Activated CD4-positive, alpha-beta T cell treated with anti-CD3 and anti-CD28 coated beads, Interleukin-2, amount 10 ng/mL, durations not matched to agents 7 days and 5 days (primary cell): ENCODE results near the gene PHKA2. TPM values are rescaled to one million over a fixed set of nuclear protein-coding genes. Genes with fewer than 3 reads are reported as not detected.

ENCODE experiments used
- CTCF ChIA-PET: fragments of 350-600 bp; sonication (Branson Sonifier 250); formaldehyde crosslinking; loops from one replicate; lab custom pipeline; 2021; ENCODE audit warnings: antibody characterized with exemption; lab: Charles Lee
- POLR2A ChIA-PET: fragments of 350-600 bp; sonication (Branson Sonifier 250); formaldehyde crosslinking; loops from one replicate; lab custom pipeline; 2021; ENCODE audit warnings: antibody characterized with exemption; lab: Charles Lee
- DNase-seq: peaks from one replicate; pipeline ENCODE4 v3.0.0-alpha.2; 2020
- H3K27ac Mint-ChIP-seq: one replicate; pipeline ENCODE4 v1.8.0; 2021; ENCODE audit warnings: mild to moderate bottlenecking, moderate library complexity, mixed read lengths
- H3K27me3 Mint-ChIP-seq: one replicate; pipeline ENCODE4 v1.8.0; 2021; ENCODE audit warnings: mixed read lengths
- H3K36me3 Mint-ChIP-seq: one replicate; pipeline ENCODE4 v1.8.0; 2021; ENCODE audit warnings: low read depth, mixed read lengths
- H3K4me1 Mint-ChIP-seq: one replicate; pipeline ENCODE4 v1.8.0; 2021; ENCODE audit warnings: mixed read lengths
- H3K4me3 Mint-ChIP-seq: one replicate; pipeline ENCODE4 v1.8.0; 2021; ENCODE audit warnings: mild to moderate bottlenecking, moderate library complexity, mixed read lengths
- H3K9me3 Mint-ChIP-seq: one replicate; pipeline ENCODE4 v1.8.0; 2021; ENCODE audit warnings: mixed read lengths
- total RNA-seq, 2 experiments: library from RNA; stranded (reverse); gene quantifications; one replicate each; pipeline ENCODE4 v1.2.3, GENCODE V29; 2021

PHKA2 gene
- total RNA-seq, 2 experiments from 2014 or later: 27.5 to 27.8 TPM

- peaks cover 24% of the 10 kb centered on the region for H3K4me1 Mint-ChIP-seq
- no peaks in the 10 kb centered on the region for H3K9me3 Mint-ChIP-seq
- H3K27me3 Mint-ChIP-seq: no peaks in the 10 kb centered on the region
- H3K4me3 Mint-ChIP-seq: no peak overlapping the region
- H3K36me3 Mint-ChIP-seq: no peaks in the 10 kb centered on the region
- ChIA-PET POLR2A (no interaction called here), CTCF (no interaction called here)
- no peak for DNase-seq
- H3K27ac Mint-ChIP-seq: no peak overlapping the region
These were observed 100.5 kb downstream of the PHKA2 start for GRCh38 chrX:18883234-18883960.

GRCh38 chrX:18879144-18879543 is 104.8 kb downstream of the PHKA2 start:
- DNase-seq: no peak
- no peaks in the 10 kb centered on the region for H3K4me1 Mint-ChIP-seq
- POLR2A ChIA-PET: no interaction called here
- no peak overlapping the region for H3K4me3 Mint-ChIP-seq
- no peak overlapping the region for H3K27ac Mint-ChIP-seq
- CTCF ChIA-PET: no interaction called here
- no peaks in the 10 kb centered on the region for H3K36me3 Mint-ChIP-seq
- no peaks in the 10 kb centered on the region for H3K27me3 Mint-ChIP-seq
- H3K9me3 Mint-ChIP-seq: no peaks in the 10 kb centered on the region

DNA sequence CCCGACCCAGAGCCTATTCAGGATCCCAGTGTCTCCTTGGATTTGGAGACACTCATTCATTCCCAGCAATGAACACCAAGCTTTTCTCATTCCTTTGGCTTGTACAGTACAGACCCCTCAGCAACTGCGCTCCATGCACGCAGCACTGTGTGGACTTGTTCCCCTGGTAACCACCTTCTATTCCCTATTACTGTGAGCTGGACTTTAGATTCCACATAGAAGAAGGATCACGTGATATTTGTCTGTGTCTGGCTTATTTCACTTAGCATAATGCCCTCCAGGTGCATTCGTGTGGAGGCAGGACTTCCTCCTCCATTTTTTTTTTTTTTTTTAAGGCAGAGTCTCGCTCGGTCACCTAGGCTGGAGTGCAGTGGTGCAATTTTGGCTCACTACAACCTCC is 106.4 kb downstream of the PHKA2 start:
- Mint-ChIP-seq H3K4me1 (no peaks in the 10 kb centered on the region), H3K36me3 (no peaks in the 10 kb centered on the region), H3K27ac (no peak overlapping the region), H3K4me3 (no peak overlapping the region), H3K27me3 (no peaks in the 10 kb centered on the region), H3K9me3 (no peaks in the 10 kb centered on the region)
- no peak for DNase-seq
- POLR2A ChIA-PET: no interaction called here
- CTCF ChIA-PET: no interaction called here

DNA sequence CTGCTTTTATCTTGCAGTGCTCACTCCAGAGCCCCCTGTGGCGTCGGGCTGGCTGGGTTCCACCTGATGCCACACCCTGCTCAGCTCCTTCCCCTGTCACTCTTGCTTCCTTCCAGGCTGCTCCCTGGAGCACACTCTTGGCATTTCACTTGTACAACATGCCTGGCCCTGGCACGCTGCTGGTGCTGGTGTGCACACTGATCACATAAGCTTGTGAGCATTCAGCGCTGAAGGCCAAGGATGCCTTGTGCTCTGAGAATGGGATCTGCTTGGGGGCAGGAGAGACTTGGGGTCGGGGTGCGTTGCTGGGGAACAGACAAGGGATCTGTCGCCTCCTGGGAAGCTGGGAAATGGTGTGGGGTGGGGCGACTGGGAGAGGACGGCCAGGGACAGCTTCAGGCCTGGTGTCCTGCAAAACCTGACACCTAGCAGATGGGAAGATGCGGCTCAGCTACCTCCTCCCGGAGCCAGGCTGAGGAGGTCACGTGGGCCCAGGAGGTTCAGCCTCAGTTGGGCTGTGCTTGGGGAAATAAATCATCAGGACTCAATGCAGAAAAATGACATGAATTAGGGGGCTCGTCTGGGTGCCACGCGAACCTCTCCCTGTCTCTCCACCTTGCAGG is 108.5 kb downstream of the PHKA2 start:
- Mint-ChIP-seq H3K9me3 (no peaks in the 10 kb centered on the region), H3K27ac (no peak overlapping the region), H3K4me3 (no peak overlapping the region), H3K27me3 (no peaks in the 10 kb centered on the region), H3K36me3 (no peaks in the 10 kb centered on the region), H3K4me1 (no peaks in the 10 kb centered on the region)
- no peak for DNase-seq
- CTCF ChIA-PET: interaction anchor here (0.7 to 2.3 kb wide), 2 partner anchors 12 to 419 kb away, joined by 3 to 8 read pairs; no protein-coding TSS in a partner anchor
- POLR2A ChIA-PET: no interaction called here

- Mint-ChIP-seq H3K27me3 (no peaks in the 10 kb centered on the region), H3K4me1 (no peaks in the 10 kb centered on the region), H3K27ac (no peak overlapping the region), H3K9me3 (no peaks in the 10 kb centered on the region), H3K36me3 (no peaks in the 10 kb centered on the region), H3K4me3 (no peak overlapping the region)
- no peak for DNase-seq
- ChIA-PET POLR2A (no interaction called here), CTCF (interaction anchor here (0.7 to 2.3 kb wide), 2 partner anchors 12 to 418 kb away, joined by 3 to 8 read pairs; no protein-coding TSS in a partner anchor)
These were observed 109.2 kb downstream of the PHKA2 start for GRCh38 chrX:18874560-18875255.

- Mint-ChIP-seq H3K27ac (no peak overlapping the region), H3K4me1 (no peaks in the 10 kb centered on the region), H3K36me3 (no peaks in the 10 kb centered on the region), H3K4me3 (no peak overlapping the region), H3K9me3 (no peaks in the 10 kb centered on the region), H3K27me3 (no peaks in the 10 kb centered on the region)
- CTCF ChIA-PET: interaction anchor here (2.3 kb wide), 1 partner anchor 13 kb away, joined by 8 read pairs; no protein-coding TSS in a partner anchor
- POLR2A ChIA-PET: no interaction called here
- no peak for DNase-seq
These were observed 110.1 kb downstream of the PHKA2 start for GRCh38 chrX:18873836-18874235.

GRCh38 chrX:18873189-18873791 is 110.6 kb downstream of the PHKA2 start:
- Mint-ChIP-seq H3K4me3 (no peak overlapping the region), H3K9me3 (no peaks in the 10 kb centered on the region), H3K27ac (no peak overlapping the region), H3K27me3 (no peaks in the 10 kb centered on the region), H3K4me1 (no peaks in the 10 kb centered on the region), H3K36me3 (no peaks in the 10 kb centered on the region)
- ChIA-PET CTCF (no interaction called here), POLR2A (no interaction called here)
- DNase-seq: no peak

DNA sequence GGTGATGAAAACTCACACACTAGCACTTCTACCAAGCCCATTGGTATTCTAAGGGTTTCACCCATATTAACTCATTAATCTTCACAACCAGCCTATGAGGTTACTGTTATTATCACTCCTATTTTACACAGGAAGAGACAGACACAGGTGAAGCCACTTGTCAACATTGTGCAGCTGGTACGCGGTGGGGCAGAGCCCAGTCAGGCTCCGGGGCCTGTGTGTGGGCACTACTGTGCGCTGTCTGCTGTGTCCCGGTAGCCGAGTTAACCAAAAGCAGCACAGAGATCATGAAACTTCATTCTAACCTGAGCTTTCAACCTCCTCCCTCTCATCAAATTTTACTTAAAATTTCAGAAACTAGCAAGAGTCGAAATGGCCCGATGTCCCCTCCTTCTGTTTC is 111.3 kb downstream of the PHKA2 start:
- no peak overlapping the region for H3K4me3 Mint-ChIP-seq
- no peaks in the 10 kb centered on the region for H3K27me3 Mint-ChIP-seq
- CTCF ChIA-PET: no interaction called here
- POLR2A ChIA-PET: no interaction called here
- no peak overlapping the region for H3K27ac Mint-ChIP-seq
- H3K36me3 Mint-ChIP-seq: no peaks in the 10 kb centered on the region
- H3K9me3 Mint-ChIP-seq: no peaks in the 10 kb centered on the region
- DNase-seq: no peak
- no peaks in the 10 kb centered on the region for H3K4me1 Mint-ChIP-seq

DNA sequence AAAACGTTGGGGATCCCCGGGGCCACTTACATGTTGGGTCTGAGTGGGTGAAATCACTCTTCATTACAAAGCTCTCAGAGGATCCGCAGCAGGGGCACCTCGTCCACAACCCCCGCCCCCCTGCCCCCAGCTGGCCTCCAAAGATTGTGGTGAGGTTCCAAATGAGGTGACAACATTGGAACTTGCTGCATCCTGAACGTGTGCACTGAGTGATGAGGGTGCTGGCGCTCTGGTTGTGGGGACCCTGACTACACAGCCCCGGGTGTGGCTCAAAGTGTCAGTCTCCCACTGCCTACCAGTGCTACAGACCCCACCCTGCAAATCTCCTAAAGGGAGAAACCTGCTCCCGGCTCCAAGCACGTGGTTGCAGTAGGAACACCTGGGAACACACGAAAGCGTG is 111.9 kb downstream of the PHKA2 start:
- Mint-ChIP-seq H3K4me1 (no peaks in the 10 kb centered on the region), H3K36me3 (no peaks in the 10 kb centered on the region), H3K27me3 (no peaks in the 10 kb centered on the region), H3K27ac (no peak overlapping the region), H3K9me3 (no peaks in the 10 kb centered on the region), H3K4me3 (no peak overlapping the region)
- ChIA-PET POLR2A (no interaction called here), CTCF (no interaction called here)
- no peak for DNase-seq

- H3K4me3 Mint-ChIP-seq: no peak overlapping the region
- H3K27ac Mint-ChIP-seq: no peak overlapping the region
- no peaks in the 10 kb centered on the region for H3K36me3 Mint-ChIP-seq
- H3K9me3 Mint-ChIP-seq: no peaks in the 10 kb centered on the region
- H3K4me1 Mint-ChIP-seq: no peaks in the 10 kb centered on the region
- POLR2A ChIA-PET: no interaction called here
- CTCF ChIA-PET: no interaction called here
- no peak for DNase-seq
- H3K27me3 Mint-ChIP-seq: no peaks in the 10 kb centered on the region
These were observed 112.6 kb downstream of the PHKA2 start for GRCh38 chrX:18871161-18871890.

GRCh38 chrX:18864390-18864920 is 119.5 kb downstream of the PHKA2 start:
- Mint-ChIP-seq H3K36me3 (no peaks in the 10 kb centered on the region), H3K27me3 (no peaks in the 10 kb centered on the region), H3K4me1 (no peaks in the 10 kb centered on the region), H3K27ac (no peak overlapping the region), H3K4me3 (no peak overlapping the region), H3K9me3 (no peaks in the 10 kb centered on the region)
- ChIA-PET CTCF (no interaction called here), POLR2A (no interaction called here)
- DNase-seq: no peak

- no peaks in the 10 kb centered on the region for H3K9me3 Mint-ChIP-seq
- no peak overlapping the region for H3K27ac Mint-ChIP-seq
- H3K4me3 Mint-ChIP-seq: no peak overlapping the region
- H3K36me3 Mint-ChIP-seq: no peaks in the 10 kb centered on the region
- peaks cover 2% of the 10 kb centered on the region for H3K4me1 Mint-ChIP-seq
- ChIA-PET CTCF (no interaction called here), POLR2A (no interaction called here)
- DNase-seq: no peak
- no peaks in the 10 kb centered on the region for H3K27me3 Mint-ChIP-seq
These were observed 122.4 kb downstream of the PHKA2 start for GRCh38 chrX:18861511-18861910.
